OCI-LY3 (cell line): Measurements from ENCODE around the gene DZIP1L.
"Not testable (repeated sequence)": the region's sequence is repeated elsewhere in the genome, so short reads cannot be mapped to it uniquely, and the experiment has no call there.

Experiments
- H2AFZ ChIP-seq: fragments of 200-600, 300-600 bp; shearing (Covaris generic); 2 replicates; pipeline ENCODE4 v1.6.0; 2014; ENCODE audit warnings: antibody characterized with exemption, low read depth, low read length
- H3K27ac ChIP-seq: fragments of 200-600, 300-600 bp; sonication (generic); 2 replicates; pipeline ENCODE4 v1.5.1; 2014; ENCODE audit warnings: mild to moderate bottlenecking, low read length, moderate library complexity, mixed read lengths
- H3K27me3 ChIP-seq: fragments of 200-600, 300-600 bp; sonication (generic); 2 replicates; pipeline ENCODE4 v1.6.1; 2014; ENCODE audit warnings: low read depth, low read length, mixed read lengths
- H3K36me3 ChIP-seq: fragments of 200-600, 300-600 bp; sonication (generic); replicated peaks from 2 replicates; pipeline ENCODE3; 2014; ENCODE audit warnings: low read depth, low read length, mixed read lengths
- H3K4me1 ChIP-seq: fragments of 300-600, 200-600 bp; sonication (generic); 2 replicates; pipeline ENCODE4 v1.6.1; 2014; ENCODE audit warnings: low read length, mixed read lengths
- H3K4me2 ChIP-seq: fragments of 200-600, 300-600 bp; sonication (generic); 2 replicates; pipeline ENCODE4 v1.6.1; 2014; ENCODE audit warnings: low read length, mixed read lengths
- H3K4me3 ChIP-seq: fragments of 300-600, 200-600 bp; sonication (generic); 2 replicates; pipeline ENCODE4 v1.5.1; 2014; ENCODE audit warnings: antibody characterized with exemption, mild to moderate bottlenecking, low read length, moderate library complexity
- H3K79me2 ChIP-seq: fragments of 300-600, 200-600 bp; shearing (Covaris generic); 2 replicates; pipeline ENCODE4 v1.6.1; 2014; ENCODE audit warnings: mild to moderate bottlenecking, low read length, mixed read lengths
- H3K9ac ChIP-seq: fragments of 300-600, 200-600 bp; shearing (Covaris generic); 2 replicates; pipeline ENCODE4 v1.6.0; 2014; ENCODE audit warnings: mild to moderate bottlenecking, low read length, moderate library complexity
- H3K9me3 ChIP-seq: fragments of 200-600, 300-600 bp; shearing (Covaris generic); 2 replicates; pipeline ENCODE4 v1.6.1; 2014; ENCODE audit warnings: low read length, mixed read lengths; ENCODE audit not compliant: insufficient read depth
- H4K20me1 ChIP-seq: fragments of 200-600, 300-600 bp; sonication (generic); 2 replicates; pipeline ENCODE4 v1.6.1; 2016; ENCODE audit warnings: low read length, mixed read lengths; ENCODE audit not compliant: insufficient read depth
- CTCF ChIP-seq: fragments of 200-600, 300-600 bp; sonication (generic); IDR thresholded peaks from 2 replicates; pipeline ENCODE4 v1.5.1; 2014; ENCODE audit warnings: antibody characterized with exemption, low read length, low read depth
- EZH2phosphoT487 ChIP-seq: fragments of 200-600 bp; shearing (Covaris generic); IDR thresholded peaks from 2 replicates; pipeline ENCODE4 v1.6.1; 2018; ENCODE audit warnings: antibody characterized with exemption, mixed run types, low read depth

Gene DZIP1L

GRCh38 chr3:138148503-138148902, 33.1 kb upstream of the DZIP1L start:
- no peaks in the 10 kb centered on the region for H4K20me1 ChIP-seq
- H3K36me3 ChIP-seq, result no peaks in the 10 kb centered on the region
- TF ChIP-seq CTCF (no peak), EZH2phosphoT487 (no peak)
- H3K9me3 ChIP-seq, result no peaks in the 10 kb centered on the region
- H3K4me1 ChIP-seq, result no peaks in the 10 kb centered on the region
- H3K79me2 ChIP-seq, result no peaks in the 10 kb centered on the region
- H3K4me3 ChIP-seq, result no peak overlapping the region
- no peak overlapping the region for H3K4me2 ChIP-seq
- no peak overlapping the region for H2AFZ ChIP-seq
- H3K9ac ChIP-seq, result no peak overlapping the region
- peaks cover 6% of the 10 kb centered on the region for H3K27me3 ChIP-seq
- H3K27ac ChIP-seq, result no peak overlapping the region

GRCh38 chr3:138142181-138142580, 26.8 kb upstream of the DZIP1L start:
- H4K20me1 ChIP-seq, H3K4me3 ChIP-seq, H3K4me1 ChIP-seq, H3K9ac ChIP-seq, H2AFZ ChIP-seq, H3K4me2 ChIP-seq, H3K27me3 ChIP-seq, H3K27ac ChIP-seq, H3K9me3 ChIP-seq, H3K79me2 ChIP-seq, H3K36me3 ChIP-seq: not testable (repeated sequence)

- Histone ChIP-seq H3K9me3 (no peaks in the 10 kb centered on the region), H3K4me3 (no peak overlapping the region), H2AFZ (no peak overlapping the region), H3K27me3 (peaks cover 6% of the 10 kb centered on the region), H3K27ac (no peak overlapping the region), H3K36me3 (no peaks in the 10 kb centered on the region), H3K4me1 (no peaks in the 10 kb centered on the region), H3K79me2 (no peaks in the 10 kb centered on the region), H3K9ac (no peak overlapping the region), H4K20me1 (no peaks in the 10 kb centered on the region), H3K4me2 (no peak overlapping the region)
- TF ChIP-seq EZH2phosphoT487 (no peak), CTCF (no peak)
These were observed 25.5 kb upstream of the DZIP1L start for GRCh38 chr3:138140940-138141339.

- no peaks in the 10 kb centered on the region for H4K20me1 ChIP-seq
- H3K27ac ChIP-seq, result no peak overlapping the region
- no peak overlapping the region for H3K9ac ChIP-seq
- no peaks in the 10 kb centered on the region for H3K9me3 ChIP-seq
- TF ChIP-seq CTCF (no peak), EZH2phosphoT487 (no peak)
- H3K36me3 ChIP-seq, result no peaks in the 10 kb centered on the region
- no peaks in the 10 kb centered on the region for H3K4me1 ChIP-seq
- no peaks in the 10 kb centered on the region for H3K79me2 ChIP-seq
- H3K4me3 ChIP-seq, result no peak overlapping the region
- H3K4me2 ChIP-seq, result no peak overlapping the region
- H2AFZ ChIP-seq, result no peak overlapping the region
- peaks cover 6% of the 10 kb centered on the region; the same call in 1 of the 2 replicates for H3K27me3 ChIP-seq
These were observed 24.3 kb upstream of the DZIP1L start for GRCh38 chr3:138139691-138140090.

- TF ChIP-seq CTCF (no peak), EZH2phosphoT487 (no peak)
These were observed 22.5 kb upstream of the DZIP1L start for GRCh38 chr3:138137861-138138260.

More at GRCh38 chr3:138137861-138138260, 22.5 kb upstream of the DZIP1L start:
- Histone ChIP-seq H3K4me3 (no peak overlapping the region), H3K4me1 (no peaks in the 10 kb centered on the region), H3K4me2 (no peak overlapping the region), H3K27me3 (no peaks in the 10 kb centered on the region), H4K20me1 (no peaks in the 10 kb centered on the region), H3K9me3 (no peaks in the 10 kb centered on the region), H3K27ac (no peak overlapping the region), H3K9ac (no peak overlapping the region), H3K79me2 (no peaks in the 10 kb centered on the region), H2AFZ (no peak overlapping the region), H3K36me3 (no peaks in the 10 kb centered on the region)
